Measurements from ENCODE around the gene RAB6B.
A peak's percentile ranks its signal among the peaks of the same experiment; 100 is the strongest.

DNA sequence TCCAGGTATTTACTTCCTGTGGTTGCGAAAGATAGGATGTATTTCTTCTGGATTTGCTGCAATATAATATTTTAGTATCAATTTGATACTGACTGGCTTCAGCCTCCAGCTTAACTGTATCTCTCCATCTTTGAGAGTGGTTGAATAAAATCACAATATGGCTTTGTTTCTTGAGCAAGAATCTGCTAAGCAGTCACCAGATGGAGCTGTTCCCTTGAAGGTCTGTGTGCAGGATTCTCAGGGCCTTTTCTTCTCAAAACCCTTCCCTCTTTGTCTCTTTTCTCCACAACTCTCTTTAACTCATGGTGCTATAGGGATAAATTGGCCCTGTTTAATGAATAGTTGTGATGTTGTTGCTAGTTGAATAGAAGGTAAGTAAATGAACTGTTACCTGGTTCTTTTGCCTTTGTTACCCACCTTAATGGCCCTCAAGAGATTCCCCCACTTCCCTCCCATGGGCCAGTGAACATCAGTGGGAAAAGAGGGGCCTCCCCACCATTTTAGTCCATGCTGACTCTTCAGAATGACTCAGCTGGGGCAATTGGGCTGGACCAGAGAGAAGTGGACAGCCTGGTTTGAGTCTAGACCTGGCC is 34.8 kb upstream of the RAB6B start:
- TF ChIP-seq, protein P1, sequence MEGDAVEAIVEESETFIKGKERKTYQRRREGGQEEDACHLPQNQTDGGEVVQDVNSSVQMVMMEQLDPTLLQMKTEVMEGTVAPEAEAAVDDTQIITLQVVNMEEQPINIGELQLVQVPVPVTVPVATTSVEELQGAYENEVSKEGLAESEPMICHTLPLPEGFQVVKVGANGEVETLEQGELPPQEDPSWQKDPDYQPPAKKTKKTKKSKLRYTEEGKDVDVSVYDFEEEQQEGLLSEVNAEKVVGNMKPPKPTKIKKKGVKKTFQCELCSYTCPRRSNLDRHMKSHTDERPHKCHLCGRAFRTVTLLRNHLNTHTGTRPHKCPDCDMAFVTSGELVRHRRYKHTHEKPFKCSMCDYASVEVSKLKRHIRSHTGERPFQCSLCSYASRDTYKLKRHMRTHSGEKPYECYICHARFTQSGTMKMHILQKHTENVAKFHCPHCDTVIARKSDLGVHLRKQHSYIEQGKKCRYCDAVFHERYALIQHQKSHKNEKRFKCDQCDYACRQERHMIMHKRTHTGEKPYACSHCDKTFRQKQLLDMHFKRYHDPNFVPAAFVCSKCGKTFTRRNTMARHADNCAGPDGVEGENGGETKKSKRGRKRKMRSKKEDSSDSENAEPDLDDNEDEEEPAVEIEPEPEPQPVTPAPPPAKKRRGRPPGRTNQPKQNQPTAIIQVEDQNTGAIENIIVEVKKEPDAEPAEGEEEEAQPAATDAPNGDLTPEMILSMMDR (conservative IDR thresholded peaks at IDR 0.05; ENCODE audit: low read depth in 2 of 2), result peak; percentile 83 to 91
- TF ChIP-seq NANOG (IDR thresholded peaks at IDR 0.05; ENCODE audit: borderline replicate concordance), result no peak
- TF ChIP-seq POLR2AphosphoS5 (IDR thresholded peaks at IDR 0.05; ENCODE audit: low read depth), result no peak
- TF ChIP-seq, protein P2, sequence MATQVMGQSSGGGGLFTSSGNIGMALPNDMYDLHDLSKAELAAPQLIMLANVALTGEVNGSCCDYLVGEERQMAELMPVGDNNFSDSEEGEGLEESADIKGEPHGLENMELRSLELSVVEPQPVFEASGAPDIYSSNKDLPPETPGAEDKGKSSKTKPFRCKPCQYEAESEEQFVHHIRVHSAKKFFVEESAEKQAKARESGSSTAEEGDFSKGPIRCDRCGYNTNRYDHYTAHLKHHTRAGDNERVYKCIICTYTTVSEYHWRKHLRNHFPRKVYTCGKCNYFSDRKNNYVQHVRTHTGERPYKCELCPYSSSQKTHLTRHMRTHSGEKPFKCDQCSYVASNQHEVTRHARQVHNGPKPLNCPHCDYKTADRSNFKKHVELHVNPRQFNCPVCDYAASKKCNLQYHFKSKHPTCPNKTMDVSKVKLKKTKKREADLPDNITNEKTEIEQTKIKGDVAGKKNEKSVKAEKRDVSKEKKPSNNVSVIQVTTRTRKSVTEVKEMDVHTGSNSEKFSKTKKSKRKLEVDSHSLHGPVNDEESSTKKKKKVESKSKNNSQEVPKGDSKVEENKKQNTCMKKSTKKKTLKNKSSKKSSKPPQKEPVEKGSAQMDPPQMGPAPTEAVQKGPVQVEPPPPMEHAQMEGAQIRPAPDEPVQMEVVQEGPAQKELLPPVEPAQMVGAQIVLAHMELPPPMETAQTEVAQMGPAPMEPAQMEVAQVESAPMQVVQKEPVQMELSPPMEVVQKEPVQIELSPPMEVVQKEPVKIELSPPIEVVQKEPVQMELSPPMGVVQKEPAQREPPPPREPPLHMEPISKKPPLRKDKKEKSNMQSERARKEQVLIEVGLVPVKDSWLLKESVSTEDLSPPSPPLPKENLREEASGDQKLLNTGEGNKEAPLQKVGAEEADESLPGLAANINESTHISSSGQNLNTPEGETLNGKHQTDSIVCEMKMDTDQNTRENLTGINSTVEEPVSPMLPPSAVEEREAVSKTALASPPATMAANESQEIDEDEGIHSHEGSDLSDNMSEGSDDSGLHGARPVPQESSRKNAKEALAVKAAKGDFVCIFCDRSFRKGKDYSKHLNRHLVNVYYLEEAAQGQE (IDR thresholded peaks at IDR 0.05; ENCODE audit: unreplicated experiment), result no peak
- TF ChIP-seq EZH2phosphoT487 (IDR thresholded peaks at IDR 0.05; ENCODE audit: unreplicated experiment), result no peak
